A673 (cell line): ENCODE results near the gene RAD21L1.

Experiments used
- CTCF ChIP-seq: fragments of 300-800, 200-600 bp; sonication (generic); conservative IDR thresholded peaks from 2 replicates; pipeline ENCODE4 v1.5.1; 2017; ENCODE audit warnings: low read depth, mild to moderate bottlenecking, antibody characterized with exemption, low read length, moderate library complexity, mixed read lengths
- EZH2 ChIP-seq: fragments of 200-600 bp; sonication (generic); IDR thresholded peaks from 2 replicates; pipeline ENCODE4 v1.6.1; 2017; ENCODE audit warnings: borderline replicate concordance, low read depth, mild to moderate bottlenecking, mixed read lengths, antibody characterized with exemption, low read length; ENCODE audit not compliant: poor library complexity, severe bottlenecking

- TF ChIP-seq CTCF (no peak), EZH2 (no peak)
These were observed 22.2 kb upstream of the RAD21L1 start for GRCh38 chr20:1203630-1204029.
